ENCODE data around the gene LSAMP. TPM values are rescaled to one million over a fixed set of nuclear protein-coding genes. Genes with fewer than 3 reads are reported as not detected.

The LSAMP gene
- total and polyA plus RNA-seq, 2 of the 4 experiments (the other 2 are of a cell fraction): 7.9 to 8.0 TPM

DNA sequence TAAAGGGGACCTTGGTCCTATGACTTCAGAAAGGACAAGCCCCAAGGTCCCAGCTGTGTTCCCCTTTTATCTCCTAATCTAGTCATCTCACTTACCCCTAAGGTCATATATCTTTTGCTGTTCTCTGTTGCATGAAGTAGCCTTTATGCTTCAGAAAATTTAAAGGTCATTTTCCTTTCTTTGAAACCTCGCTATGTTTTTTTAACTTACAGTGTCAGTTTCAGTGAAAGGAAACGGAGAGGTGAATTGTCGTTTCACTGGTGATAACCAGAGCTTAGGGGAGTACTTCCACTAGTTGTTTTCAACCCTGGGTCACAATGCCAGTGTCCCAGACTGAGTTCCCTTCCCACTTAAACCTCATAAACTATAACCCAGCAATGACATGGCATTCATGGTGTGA lies 464.6 kb downstream of the LSAMP start:
- H2BK120ac ChIP-seq (ENCODE audit: low read depth, low read length): no peak overlapping the region
- ChIA-PET CTCF (no interaction called here), POLR2A (ENCODE audit: unreplicated experiment) (no interaction called here)
- intact Hi-C loops (cut with micrococcal nuclease): no loop called here
- H3K4me1 ChIP-seq (ENCODE audit: control insufficient read depth, insufficient read depth, low read length): no peaks in the 10 kb centered on the region
- H2AK5ac ChIP-seq (ENCODE audit: low read depth, low read length): no peak overlapping the region
- no peaks in the 10 kb centered on the region for H3K9me3 ChIP-seq (ENCODE audit: control insufficient read depth, insufficient read depth, low read length)
- H4K20me1 ChIP-seq (ENCODE audit: insufficient read depth, low read length): no peaks in the 10 kb centered on the region
- H3K18ac ChIP-seq (ENCODE audit: low read depth, low read length): no peak overlapping the region
- no peak overlapping the region for H2AK9ac ChIP-seq (replicated peaks; ENCODE audit: low read depth, low read length, poor library complexity)
- WGBS, 2 experiments (ENCODE audit: extremely low coverage in 2 of 2, insufficient read length in 1 of 2): no CpG with 5 or more reads among the region's 3 CpGs
- no peaks in the 10 kb centered on the region for H3K79me1 ChIP-seq (ENCODE audit: low read depth in 1 of 2, low read length in 2 of 2)
- H4K91ac ChIP-seq (ENCODE audit: insufficient read depth, low read depth, low read length): no peak overlapping the region
- no peaks in the 10 kb centered on the region; the same call in 1 of the 2 replicates for H3K27me3 ChIP-seq (ENCODE audit: control insufficient read depth, insufficient read depth, low read length)
- dilution Hi-C loops (cut with HindIII; ENCODE audit: low sequenced_read_pairs, unreplicated experiment): no loop called here
- DNase-seq (no peak), ATAC-seq (ENCODE audit: low read depth) (no peak)
- no peaks in the 10 kb centered on the region for H3K36me3 ChIP-seq (ENCODE audit: control insufficient read depth, insufficient read depth, low read length)
- in situ Hi-C loops (cut with MboI; ENCODE audit: low sequenced_read_pairs): no loop called here
- no peak overlapping the region for H4K5ac ChIP-seq (ENCODE audit: low read depth, low read length)
- H2BK15ac ChIP-seq (ENCODE audit: low read depth, low read length): no peak overlapping the region
- no peak overlapping the region for H2AFZ ChIP-seq (replicated peaks; ENCODE audit: low read length, poor library complexity)
- H2BK5ac ChIP-seq (ENCODE audit: low read depth, low read length, poor library complexity, severe bottlenecking): no peak overlapping the region
- no TSS peak for BruUV-seq (replicated peaks)
- H3K9ac ChIP-seq (ENCODE audit: low read depth, low read length): no peak overlapping the region
- H3K4me3 ChIP-seq (ENCODE audit: insufficient read depth, low read depth, low read length): no peak overlapping the region
- H4K8ac ChIP-seq (ENCODE audit: low read depth in 2 of 2, low read length in 2 of 2): no peak overlapping the region
- no peak for TF ChIP-seq MAZ (IDR thresholded peaks at IDR 0.05; ENCODE audit: borderline replicate concordance, low read depth, low read length)
- TF ChIP-seq POLR2A (IDR thresholded peaks at IDR 0.05; ENCODE audit: low read depth, low read length): no peak
- no peak for TF ChIP-seq MAFK (IDR thresholded peaks at IDR 0.05; ENCODE audit: low read depth, low read length)
- TF ChIP-seq MXI1 (IDR thresholded peaks at IDR 0.05; ENCODE audit: borderline replicate concordance, low read depth, low read length): no peak
- TF ChIP-seq CHD1 (IDR thresholded peaks at IDR 0.05; ENCODE audit: low read depth, low read length): no peak
- no peak for TF ChIP-seq RFX5 (IDR thresholded peaks at IDR 0.05; ENCODE audit: low read depth, low read length)
- TF ChIP-seq RCOR1 (IDR thresholded peaks at IDR 0.05; ENCODE audit: insufficient replicate concordance, low read length): no peak
- no peak for TF ChIP-seq USF2 (IDR thresholded peaks at IDR 0.05; ENCODE audit: low read depth, low read length)
- TF ChIP-seq RAD21 (IDR thresholded peaks at IDR 0.05; ENCODE audit: low read length): no peak
- no peak for TF ChIP-seq CTCF (conservative IDR thresholded peaks at IDR 0.05; ENCODE audit: low read depth, low read length)
- H3K27ac ChIP-seq (ENCODE audit: insufficient read depth, low read length): no peak overlapping the region
- H3K4me2 ChIP-seq (ENCODE audit: low read depth, low read length): no peak overlapping the region
- H3K4ac ChIP-seq (ENCODE audit: low read depth, low read length): no peak overlapping the region
- no peak overlapping the region for H3K14ac ChIP-seq (replicated peaks; ENCODE audit: low read depth, low read length)
- no peak overlapping the region for H3K23ac ChIP-seq (ENCODE audit: low read depth, low read length)
- H3K9me1 ChIP-seq (ENCODE audit: insufficient read depth, low read length): no peaks in the 10 kb centered on the region
- H3K56ac ChIP-seq (ENCODE audit: extremely low read depth, insufficient read depth, low read length): no peak overlapping the region
- no peak overlapping the region for H2BK20ac ChIP-seq (ENCODE audit: low read depth, low read length)
